Measurements from ENCODE around the gene SREBF2.

- no peak for TF ChIP-seq POLR2AphosphoS5 (IDR thresholded peaks at IDR 0.05; ENCODE audit: low read depth, low read length)
- TF ChIP-seq SIN3A (IDR thresholded peaks at IDR 0.05; ENCODE audit: borderline replicate concordance, insufficient read depth, low read length): no peak
- no peak for TF ChIP-seq REST (IDR thresholded peaks at IDR 0.05; ENCODE audit: insufficient read depth in 1 of 2, low read depth in 2 of 2, low read length in 2 of 2)
- TF ChIP-seq TAF1 (IDR thresholded peaks at IDR 0.05; ENCODE audit: borderline replicate concordance, insufficient read depth, low read length): no peak
These were observed 33.2 kb upstream of the SREBF2 start for GRCh38 chr22:41799486-41800347.

Data from PFSK-1 (cell line).